ENCODE results near the gene SEMA3B. TPM values are rescaled to one million over a fixed set of nuclear protein-coding genes. Genes with fewer than 3 reads are reported as not detected.
A peak's percentile ranks its signal among the peaks of the same experiment; 100 is the strongest.

Gene SEMA3B
- total RNA-seq, 1 experiment from 2014 or later, result 7.6 TPM

DNA sequence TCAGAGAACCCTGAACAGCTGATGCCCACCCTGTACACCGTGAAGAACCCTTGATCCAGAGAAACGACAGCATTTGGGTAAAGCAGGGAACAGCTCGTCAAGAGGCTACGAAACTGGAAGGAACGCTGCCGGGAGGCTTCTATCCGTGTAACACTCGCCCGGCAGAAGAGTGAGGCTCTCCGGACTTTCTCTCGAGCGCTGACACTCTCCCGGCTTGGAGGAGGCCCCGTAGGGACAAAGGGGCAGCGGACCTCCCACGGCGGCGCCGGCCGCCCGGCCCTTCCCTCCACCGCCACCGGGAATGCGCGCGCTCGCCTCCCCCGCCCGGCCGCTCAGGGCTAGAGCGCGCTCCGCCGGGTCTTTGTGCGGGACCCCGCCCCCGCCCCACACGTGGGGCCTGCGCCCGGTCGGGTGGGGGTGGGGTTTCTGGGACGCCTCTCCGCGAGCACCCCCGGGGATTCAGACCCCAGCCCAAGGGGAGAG, 51.9 kb downstream of the SEMA3B start:
- Mint-ChIP-seq H3K4me3 (ENCODE audit: unreplicated experiment) (peak overlapping the region; percentile 80), H3K4me1 (ENCODE audit: insufficient read depth, unreplicated experiment) (peaks cover 22% of the 10 kb centered on the region), H3K9me3 (ENCODE audit: unreplicated experiment) (no peaks in the 10 kb centered on the region), H3K27me3 (ENCODE audit: insufficient read depth, unreplicated experiment) (no peaks in the 10 kb centered on the region), H3K27ac (ENCODE audit: low read depth, unreplicated experiment) (peak overlapping the region; percentile 98), H3K36me3 (ENCODE audit: insufficient read depth, unreplicated experiment) (peaks cover 6% of the 10 kb centered on the region)
- DNase-seq (ENCODE audit: unreplicated experiment), result peak; percentile 68
- BruUV-seq (replicated peaks), result no TSS peak
- TF ChIP-seq, protein P1, sequence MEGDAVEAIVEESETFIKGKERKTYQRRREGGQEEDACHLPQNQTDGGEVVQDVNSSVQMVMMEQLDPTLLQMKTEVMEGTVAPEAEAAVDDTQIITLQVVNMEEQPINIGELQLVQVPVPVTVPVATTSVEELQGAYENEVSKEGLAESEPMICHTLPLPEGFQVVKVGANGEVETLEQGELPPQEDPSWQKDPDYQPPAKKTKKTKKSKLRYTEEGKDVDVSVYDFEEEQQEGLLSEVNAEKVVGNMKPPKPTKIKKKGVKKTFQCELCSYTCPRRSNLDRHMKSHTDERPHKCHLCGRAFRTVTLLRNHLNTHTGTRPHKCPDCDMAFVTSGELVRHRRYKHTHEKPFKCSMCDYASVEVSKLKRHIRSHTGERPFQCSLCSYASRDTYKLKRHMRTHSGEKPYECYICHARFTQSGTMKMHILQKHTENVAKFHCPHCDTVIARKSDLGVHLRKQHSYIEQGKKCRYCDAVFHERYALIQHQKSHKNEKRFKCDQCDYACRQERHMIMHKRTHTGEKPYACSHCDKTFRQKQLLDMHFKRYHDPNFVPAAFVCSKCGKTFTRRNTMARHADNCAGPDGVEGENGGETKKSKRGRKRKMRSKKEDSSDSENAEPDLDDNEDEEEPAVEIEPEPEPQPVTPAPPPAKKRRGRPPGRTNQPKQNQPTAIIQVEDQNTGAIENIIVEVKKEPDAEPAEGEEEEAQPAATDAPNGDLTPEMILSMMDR (IDR thresholded peaks at IDR 0.05; ENCODE audit: unreplicated experiment), result no peak
- POLR2A ChIA-PET, result interaction anchor here (0.6 to 5.0 kb wide), 6 partner anchors 11 to 29 kb away, joined by 3 to 25 read pairs (median 8); partner anchors contain the start of genes HYAL3, IFRD2 and NAA80
- CTCF ChIA-PET, result interaction anchor here (0.6 to 1.3 kb wide), 5 partner anchors 14 to 1179 kb away, joined by 3 to 4 read pairs (median 3); no protein-coding TSS in a partner anchor
- intact Hi-C loops (cut with micrococcal nuclease), result loop anchor here (1.0 kb wide), 1 partner anchor 22 kb away; the partner anchor contains the start of genes HYAL3 and NAA80

- H3K4me1 Mint-ChIP-seq (ENCODE audit: insufficient read depth, unreplicated experiment), result peaks cover 17% of the 10 kb centered on the region
- peaks cover under 1% of the 10 kb centered on the region for H3K36me3 Mint-ChIP-seq (ENCODE audit: insufficient read depth, unreplicated experiment)
- DNase-seq (ENCODE audit: unreplicated experiment), result peak; percentile 89
- no peaks in the 10 kb centered on the region for H3K9me3 Mint-ChIP-seq (ENCODE audit: unreplicated experiment)
- H3K4me3 Mint-ChIP-seq (ENCODE audit: unreplicated experiment), result peak overlapping the region; percentile 80
- ChIA-PET CTCF (interaction anchor here (0.6 to 3.9 kb wide), 7 partner anchors 19 to 1179 kb away, joined by 3 to 38 read pairs (median 3); partner anchors contain the start of genes HYAL3, IFRD2 and NAA80), POLR2A (interaction anchor here (0.6 to 5.0 kb wide), 6 partner anchors 15 to 1671 kb away, joined by 3 to 25 read pairs (median 8); partner anchors contain the start of genes HYAL3, IFRD2 and NAA80)
- TF ChIP-seq, protein P1 (IDR thresholded peaks at IDR 0.05; ENCODE audit: unreplicated experiment), result peak; percentile 38
- intact Hi-C loops (cut with micrococcal nuclease), result loop anchor here (1.0 kb wide), 1 partner anchor 22 kb away; the partner anchor contains the start of genes HYAL3 and NAA80
- no TSS peak for BruUV-seq (replicated peaks)
- no peaks in the 10 kb centered on the region for H3K27me3 Mint-ChIP-seq (ENCODE audit: insufficient read depth, unreplicated experiment)
- peak overlapping the region; percentile 98 for H3K27ac Mint-ChIP-seq (ENCODE audit: low read depth, unreplicated experiment)
These were observed 52.6 kb downstream of the SEMA3B start for GRCh38 chr3:50321336-50322114.

DNA sequence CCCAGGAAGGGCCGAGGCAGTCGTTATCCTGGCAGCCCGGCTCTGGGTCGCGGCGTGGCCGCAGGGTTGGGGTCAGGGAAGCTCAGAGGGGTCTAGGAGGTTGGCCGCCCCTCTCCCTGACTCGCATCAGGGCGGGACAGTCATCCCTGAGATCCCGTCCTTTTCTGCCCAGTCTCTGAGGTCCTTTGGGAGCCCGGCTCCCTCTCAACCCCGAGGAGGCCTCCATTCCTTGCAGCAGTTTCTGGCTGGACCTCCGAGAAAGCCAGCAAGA, 53.1 kb downstream of the SEMA3B start:
- no peaks in the 10 kb centered on the region for H3K36me3 Mint-ChIP-seq (ENCODE audit: insufficient read depth, unreplicated experiment)
- ChIA-PET CTCF (interaction anchor here (0.9 to 3.9 kb wide), 4 partner anchors 7 to 56 kb away, joined by 3 to 38 read pairs (median 26); partner anchors contain the start of genes HYAL3, IFRD2 and NAA80), POLR2A (interaction anchor here (0.6 to 5.0 kb wide), 5 partner anchors 14 to 1670 kb away, joined by 3 to 25 read pairs (median 5); partner anchors contain the start of genes HYAL3, IFRD2 and NAA80)
- no peak overlapping the region for H3K4me3 Mint-ChIP-seq (ENCODE audit: unreplicated experiment)
- no TSS peak for BruUV-seq (replicated peaks)
- H3K9me3 Mint-ChIP-seq (ENCODE audit: unreplicated experiment), result no peaks in the 10 kb centered on the region
- TF ChIP-seq, protein P1 (IDR thresholded peaks at IDR 0.05; ENCODE audit: unreplicated experiment), result no peak
- DNase-seq (ENCODE audit: unreplicated experiment), result no peak
- no peak overlapping the region for H3K27ac Mint-ChIP-seq (ENCODE audit: low read depth, unreplicated experiment)
- intact Hi-C loops (cut with micrococcal nuclease), result no loop called here
- peaks cover 12% of the 10 kb centered on the region for H3K4me1 Mint-ChIP-seq (ENCODE audit: insufficient read depth, unreplicated experiment)
- H3K27me3 Mint-ChIP-seq (ENCODE audit: insufficient read depth, unreplicated experiment), result no peaks in the 10 kb centered on the region

All from MCF 10A (cell line).